Upper lobe of left lung (tissue), 4 donors: ENCODE data around the gene RBM28.

Experiments
- POLR2A ChIP-seq, 4 donors: fragments of 450-650 bp; IDR thresholded peaks; one replicate each; pipeline ENCODE4 v1.5.1; 2016 to 2017; ENCODE audit warnings: antibody characterized with exemption in 4 of 4, mild to moderate bottlenecking in 2 of 4
- POLR2AphosphoS5 ChIP-seq, 2 donors: sonication (generic); formaldehyde crosslinking; IDR thresholded peaks; one replicate each; pipeline ENCODE4 v1.5.1; 2017; ENCODE audit warnings: antibody characterized with exemption in 2 of 2
- TF ChIP-seq, protein P1 (sequence below), 6 experiments: fragments of 450-650 bp in 4 of 6; fragments of 200-600 bp in 2 of 6; sonication (generic) in 2 of 6; IDR thresholded peaks; one replicate each; pipeline ENCODE4 v1.5.1; 2016 to 2019; ENCODE audit warnings: antibody characterized with exemption in 6 of 6

DNA sequence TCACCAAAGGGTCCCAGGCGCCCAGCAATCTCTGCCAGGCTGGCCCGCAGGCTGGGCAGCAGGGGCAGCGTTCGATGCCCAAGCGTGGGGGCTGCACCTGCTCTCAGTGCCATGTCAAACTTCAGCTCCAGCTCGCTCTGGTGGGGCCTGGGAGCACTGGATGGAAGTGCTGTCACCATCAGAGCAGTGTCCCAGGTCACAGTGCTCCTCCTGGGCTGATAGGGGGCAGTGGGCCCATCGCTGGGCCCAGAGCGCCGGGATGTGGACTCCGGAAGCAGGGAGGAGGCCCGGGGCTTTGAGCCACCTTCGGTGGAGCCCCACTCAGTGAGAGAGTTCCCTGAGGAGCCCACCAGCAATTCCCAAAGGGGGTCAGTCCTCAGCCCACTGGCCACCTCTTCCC, 15.6 kb upstream of the RBM28 start:
- TF ChIP-seq, protein P1, sequence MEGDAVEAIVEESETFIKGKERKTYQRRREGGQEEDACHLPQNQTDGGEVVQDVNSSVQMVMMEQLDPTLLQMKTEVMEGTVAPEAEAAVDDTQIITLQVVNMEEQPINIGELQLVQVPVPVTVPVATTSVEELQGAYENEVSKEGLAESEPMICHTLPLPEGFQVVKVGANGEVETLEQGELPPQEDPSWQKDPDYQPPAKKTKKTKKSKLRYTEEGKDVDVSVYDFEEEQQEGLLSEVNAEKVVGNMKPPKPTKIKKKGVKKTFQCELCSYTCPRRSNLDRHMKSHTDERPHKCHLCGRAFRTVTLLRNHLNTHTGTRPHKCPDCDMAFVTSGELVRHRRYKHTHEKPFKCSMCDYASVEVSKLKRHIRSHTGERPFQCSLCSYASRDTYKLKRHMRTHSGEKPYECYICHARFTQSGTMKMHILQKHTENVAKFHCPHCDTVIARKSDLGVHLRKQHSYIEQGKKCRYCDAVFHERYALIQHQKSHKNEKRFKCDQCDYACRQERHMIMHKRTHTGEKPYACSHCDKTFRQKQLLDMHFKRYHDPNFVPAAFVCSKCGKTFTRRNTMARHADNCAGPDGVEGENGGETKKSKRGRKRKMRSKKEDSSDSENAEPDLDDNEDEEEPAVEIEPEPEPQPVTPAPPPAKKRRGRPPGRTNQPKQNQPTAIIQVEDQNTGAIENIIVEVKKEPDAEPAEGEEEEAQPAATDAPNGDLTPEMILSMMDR (IDR thresholded peaks at IDR 0.05) = no peak
- TF ChIP-seq POLR2AphosphoS5 (IDR thresholded peaks at IDR 0.05) (no peak), POLR2A (IDR thresholded peaks at IDR 0.05) (no peak)
